ENCODE results near the gene RAD23B. TPM values are rescaled to one million over a fixed set of nuclear protein-coding genes. Genes with fewer than 3 reads are reported as not detected.

Gene RAD23B
- total RNA-seq, 1 donor from 2014 or later, result 92.4 TPM

DNA sequence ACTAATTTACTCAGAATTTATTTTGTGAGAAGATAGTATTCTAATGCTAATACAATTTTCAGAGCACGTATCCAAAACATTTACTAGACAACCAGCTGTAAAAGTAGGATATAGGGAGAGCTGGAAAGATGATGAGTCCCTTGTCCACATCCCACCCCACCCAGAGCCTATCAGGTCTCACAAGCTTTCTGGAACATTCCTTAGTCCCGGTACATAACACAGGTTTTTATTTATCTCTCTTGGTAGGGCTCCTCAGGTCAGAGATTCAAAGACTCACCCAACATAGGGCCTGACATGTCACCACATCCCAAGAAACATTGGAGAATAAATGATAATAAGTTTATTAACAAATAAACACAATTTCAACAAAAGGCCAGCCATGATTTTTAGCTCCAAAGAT is 13.8 kb upstream of the RAD23B start:
- Histone ChIP-seq H3K9ac (ENCODE audit: low read depth in 1 of 3, low read length in 3 of 3) (no peak overlapping the region), H3K4me3 (ENCODE audit: low read length in 3 of 3) (no peak overlapping the region), H3K4me1 (ENCODE audit: control insufficient read depth in 3 of 3, insufficient read depth in 3 of 3, low read length in 3 of 3) (no peaks in the 10 kb centered on the region), H3K27me3 (ENCODE audit: control insufficient read depth in 3 of 3, insufficient read depth in 3 of 3, low read length in 3 of 3) (no peaks in the 10 kb centered on the region), H3K27ac (ENCODE audit: low read depth, low read length) (no peak overlapping the region), H3K9me3 (ENCODE audit: control insufficient read depth in 3 of 3, low read length in 3 of 3) (no peaks in the 10 kb centered on the region), H3K36me3 (ENCODE audit: control insufficient read depth in 3 of 3, insufficient read depth in 3 of 3, low read length in 3 of 3) (no peaks in the 10 kb centered on the region)

DNA sequence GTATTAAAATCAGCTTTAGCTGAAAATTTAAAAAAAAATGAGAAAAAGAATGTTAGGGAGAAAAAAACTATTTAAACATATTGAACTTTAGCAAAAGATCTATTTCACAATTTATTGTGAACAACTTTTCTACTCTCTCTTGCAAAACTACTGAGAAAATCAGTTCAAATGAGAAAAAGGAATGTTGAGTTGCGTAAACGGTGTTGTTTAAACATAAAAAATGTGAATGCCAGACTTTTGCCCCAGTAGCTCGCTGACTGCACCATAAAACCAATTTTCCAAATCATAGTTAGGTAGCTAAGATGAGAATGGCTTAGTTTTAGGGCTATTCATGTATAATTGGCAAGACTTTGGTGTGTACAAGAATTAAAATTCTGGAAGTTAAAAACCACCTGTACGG is 13.4 kb upstream of the RAD23B start:
- Histone ChIP-seq H3K4me1 (ENCODE audit: control insufficient read depth in 3 of 3, insufficient read depth in 3 of 3, low read length in 3 of 3) (no peaks in the 10 kb centered on the region), H3K27ac (ENCODE audit: low read depth, low read length) (no peak overlapping the region), H3K27me3 (ENCODE audit: control insufficient read depth in 3 of 3, insufficient read depth in 3 of 3, low read length in 3 of 3) (no peaks in the 10 kb centered on the region), H3K9ac (ENCODE audit: low read depth in 1 of 3, low read length in 3 of 3) (no peak overlapping the region), H3K9me3 (ENCODE audit: control insufficient read depth in 3 of 3, low read length in 3 of 3) (no peaks in the 10 kb centered on the region), H3K36me3 (ENCODE audit: control insufficient read depth in 3 of 3, insufficient read depth in 3 of 3, low read length in 3 of 3) (no peaks in the 10 kb centered on the region), H3K4me3 (ENCODE audit: low read length in 3 of 3) (no peak overlapping the region)

DNA sequence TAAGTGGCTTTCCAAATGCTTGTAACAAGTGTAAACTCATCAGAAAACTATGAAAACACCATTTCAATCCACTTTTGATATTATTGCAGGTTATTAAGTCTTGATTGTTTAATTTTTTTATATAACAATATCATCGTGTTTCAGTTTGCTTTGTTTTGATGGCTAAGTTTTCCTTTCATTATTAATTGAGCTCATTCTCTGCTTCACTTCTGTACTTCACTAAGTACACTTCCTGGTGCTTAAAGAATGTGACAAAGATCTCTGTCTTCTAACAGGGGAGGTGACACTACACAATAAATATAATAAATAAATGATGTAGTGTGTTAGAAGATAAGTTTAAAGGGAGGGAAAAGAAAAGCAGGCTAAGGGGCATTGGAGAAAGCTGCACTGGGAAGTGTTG is 13.0 kb upstream of the RAD23B start:
- Histone ChIP-seq H3K4me3 (ENCODE audit: low read length in 3 of 3) (no peak overlapping the region), H3K9me3 (ENCODE audit: control insufficient read depth in 3 of 3, low read length in 3 of 3) (no peaks in the 10 kb centered on the region), H3K9ac (ENCODE audit: low read depth in 1 of 3, low read length in 3 of 3) (no peak overlapping the region), H3K27me3 (ENCODE audit: control insufficient read depth in 3 of 3, insufficient read depth in 3 of 3, low read length in 3 of 3) (no peaks in the 10 kb centered on the region), H3K4me1 (ENCODE audit: control insufficient read depth in 3 of 3, insufficient read depth in 3 of 3, low read length in 3 of 3) (peaks cover 0 to under 1% (median under 1%) of the 10 kb centered on the region in 3 donors), H3K36me3 (ENCODE audit: control insufficient read depth in 3 of 3, insufficient read depth in 3 of 3, low read length in 3 of 3) (no peaks in the 10 kb centered on the region), H3K27ac (ENCODE audit: low read depth, low read length) (no peak overlapping the region)

DNA sequence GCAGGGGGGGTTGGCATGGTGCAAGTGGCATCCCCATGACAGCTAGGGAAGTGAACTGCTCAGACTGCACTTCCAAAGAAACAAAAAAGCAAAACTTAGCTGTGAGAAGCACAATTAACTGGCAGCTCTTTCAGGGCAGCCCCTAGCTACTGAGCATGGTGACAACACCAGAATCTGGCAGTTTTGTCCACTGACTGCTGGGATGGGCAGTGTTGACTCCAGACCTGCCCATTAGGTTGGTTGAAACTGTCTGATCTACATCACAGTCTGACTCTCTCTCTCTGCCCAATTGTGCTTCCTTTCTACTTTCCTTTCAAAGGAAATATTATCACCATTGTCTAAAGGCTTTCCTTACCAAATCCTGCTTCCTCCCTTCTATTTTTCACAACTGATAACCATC is 12.5 kb upstream of the RAD23B start:
- Histone ChIP-seq H3K36me3 (ENCODE audit: control insufficient read depth in 3 of 3, insufficient read depth in 3 of 3, low read length in 3 of 3) (no peaks in the 10 kb centered on the region), H3K9ac (ENCODE audit: low read depth in 1 of 3, low read length in 3 of 3) (no peak overlapping the region), H3K27ac (ENCODE audit: low read depth, low read length) (no peak overlapping the region)

DNA sequence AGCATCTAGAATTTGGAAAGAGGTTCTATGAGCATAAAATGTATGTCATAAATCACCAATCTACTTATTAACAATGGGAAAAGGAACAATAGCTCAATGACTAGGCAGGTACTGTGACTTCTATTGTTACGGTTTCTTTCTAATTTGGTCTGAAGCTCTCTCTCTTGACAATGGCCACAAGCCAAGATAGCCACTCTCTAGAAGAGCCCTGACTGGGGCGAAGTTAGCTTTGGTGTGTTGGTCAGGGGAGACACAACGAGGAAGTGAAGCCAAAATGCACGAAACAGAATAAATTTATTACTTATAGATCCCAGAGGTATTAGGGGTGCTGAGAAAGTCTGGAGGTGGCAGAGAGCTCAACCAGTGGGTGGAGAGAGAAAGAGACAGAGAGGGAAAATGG is 9.4 kb upstream of the RAD23B start:
- no peaks in the 10 kb centered on the region for H3K36me3 ChIP-seq (ENCODE audit: control insufficient read depth in 3 of 3, insufficient read depth in 3 of 3, low read length in 3 of 3)
- H3K9me3 ChIP-seq (ENCODE audit: control insufficient read depth in 3 of 3, low read length in 3 of 3), result no peaks in the 10 kb centered on the region
- H3K4me3 ChIP-seq (ENCODE audit: low read length in 3 of 3), result no peak overlapping the region
- H3K4me1 ChIP-seq (ENCODE audit: control insufficient read depth in 3 of 3, insufficient read depth in 3 of 3, low read length in 3 of 3), result peaks cover 5 to 10% (median 7%) of the 10 kb centered on the region in 3 donors
- H3K27me3 ChIP-seq (ENCODE audit: control insufficient read depth in 3 of 3, insufficient read depth in 3 of 3, low read length in 3 of 3), result no peaks in the 10 kb centered on the region
- no peak overlapping the region for H3K27ac ChIP-seq (ENCODE audit: low read depth, low read length)
- no peak overlapping the region for H3K9ac ChIP-seq (ENCODE audit: low read depth in 1 of 3, low read length in 3 of 3)

More for the DNA sequence above, 12.5 kb upstream of the RAD23B start:
- H3K4me3 ChIP-seq (ENCODE audit: low read length in 3 of 3), result no peak overlapping the region
- peaks cover 5% of the 10 kb centered on the region in 3 donors for H3K4me1 ChIP-seq (ENCODE audit: control insufficient read depth in 3 of 3, insufficient read depth in 3 of 3, low read length in 3 of 3)
- no peaks in the 10 kb centered on the region for H3K27me3 ChIP-seq (ENCODE audit: control insufficient read depth in 3 of 3, insufficient read depth in 3 of 3, low read length in 3 of 3)
- no peaks in the 10 kb centered on the region for H3K9me3 ChIP-seq (ENCODE audit: control insufficient read depth in 3 of 3, low read length in 3 of 3)

DNA sequence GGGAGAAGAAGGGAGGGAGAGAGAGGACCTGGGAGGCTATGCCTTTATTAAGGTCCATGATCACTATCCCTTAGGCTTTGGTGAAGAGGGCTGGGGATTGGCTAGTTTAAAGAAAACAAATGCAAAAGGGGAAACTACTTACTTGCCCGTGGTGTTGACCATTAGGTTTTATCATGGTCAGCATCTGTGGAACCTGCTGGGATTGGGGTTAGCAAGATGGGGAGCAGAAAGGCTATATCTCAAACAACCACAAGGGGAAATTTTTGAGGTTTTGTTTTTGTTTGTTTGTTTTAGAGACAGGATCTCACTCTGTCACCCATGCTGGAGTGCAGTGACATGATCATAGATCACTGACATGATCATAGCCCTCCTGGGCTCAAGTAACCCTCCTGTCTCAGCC is 9.0 kb upstream of the RAD23B start:
- no peaks in the 10 kb centered on the region for H3K27me3 ChIP-seq (ENCODE audit: control insufficient read depth in 3 of 3, insufficient read depth in 3 of 3, low read length in 3 of 3)
- H3K4me1 ChIP-seq (ENCODE audit: control insufficient read depth in 3 of 3, insufficient read depth in 3 of 3, low read length in 3 of 3), result peaks cover 5 to 10% (median 7%) of the 10 kb centered on the region in 3 donors
- no peak overlapping the region for H3K9ac ChIP-seq (ENCODE audit: low read depth in 1 of 3, low read length in 3 of 3)
- no peak overlapping the region for H3K4me3 ChIP-seq (ENCODE audit: low read length in 3 of 3)
- no peaks in the 10 kb centered on the region for H3K36me3 ChIP-seq (ENCODE audit: control insufficient read depth in 3 of 3, insufficient read depth in 3 of 3, low read length in 3 of 3)
- H3K9me3 ChIP-seq (ENCODE audit: control insufficient read depth in 3 of 3, low read length in 3 of 3), result no peaks in the 10 kb centered on the region
- no peak overlapping the region for H3K27ac ChIP-seq (ENCODE audit: low read depth, low read length)

DNA sequence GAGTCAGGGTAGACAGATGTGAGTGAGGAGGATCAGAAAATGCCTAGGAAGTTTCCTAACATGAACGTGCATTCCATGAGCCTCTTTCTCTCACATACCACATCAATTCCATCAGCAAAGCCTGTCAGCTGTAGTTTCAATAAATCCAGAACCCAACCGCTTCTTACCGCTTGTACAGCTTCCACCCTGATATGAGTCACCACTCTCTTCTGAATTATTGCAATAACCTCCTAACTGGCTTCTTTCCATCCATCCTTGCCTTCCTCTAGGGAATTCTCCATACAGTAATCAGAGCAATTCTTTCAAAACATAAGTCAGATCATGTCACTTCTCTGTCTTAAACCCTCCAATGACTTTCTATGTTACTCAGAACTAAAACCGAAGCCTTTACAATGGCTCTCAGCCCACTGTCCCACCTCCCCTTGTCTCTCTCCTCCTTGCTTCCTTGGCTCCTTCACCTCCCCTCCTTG is 8.1 kb upstream of the RAD23B start:
- no peak overlapping the region for H3K9ac ChIP-seq (ENCODE audit: low read depth in 1 of 3, low read length in 3 of 3)
- no peak overlapping the region for H3K27ac ChIP-seq (ENCODE audit: low read depth, low read length)

DNA sequence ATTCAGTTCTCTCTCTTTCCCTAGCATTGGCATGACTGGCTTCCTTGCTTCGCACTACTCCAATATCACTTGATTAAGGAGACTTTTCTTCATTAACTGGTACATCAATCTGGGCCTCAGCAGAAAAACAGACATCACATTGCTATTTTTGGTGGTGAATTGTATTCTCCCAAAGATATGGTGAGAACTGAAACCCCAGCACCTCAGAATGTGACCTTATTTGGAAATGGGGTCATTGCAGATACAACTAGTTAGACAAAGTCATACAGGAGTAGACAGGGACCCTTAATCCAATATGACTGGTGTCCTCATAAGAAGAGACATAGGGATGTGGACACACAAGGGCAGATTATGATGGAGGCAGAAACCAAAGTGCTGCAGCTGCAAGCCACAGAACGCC is 7.5 kb upstream of the RAD23B start:
- peaks cover 5 to 10% (median 7%) of the 10 kb centered on the region in 3 donors for H3K4me1 ChIP-seq (ENCODE audit: control insufficient read depth in 3 of 3, insufficient read depth in 3 of 3, low read length in 3 of 3)
- H3K36me3 ChIP-seq (ENCODE audit: control insufficient read depth in 3 of 3, insufficient read depth in 3 of 3, low read length in 3 of 3), result no peaks in the 10 kb centered on the region
- no peak overlapping the region for H3K4me3 ChIP-seq (ENCODE audit: low read length in 3 of 3)
- no peaks in the 10 kb centered on the region for H3K27me3 ChIP-seq (ENCODE audit: control insufficient read depth in 3 of 3, insufficient read depth in 3 of 3, low read length in 3 of 3)
- H3K27ac ChIP-seq (ENCODE audit: low read depth, low read length), result no peak overlapping the region
- H3K9me3 ChIP-seq (ENCODE audit: control insufficient read depth in 3 of 3, low read length in 3 of 3), result no peaks in the 10 kb centered on the region
- no peak overlapping the region for H3K9ac ChIP-seq (ENCODE audit: low read depth in 1 of 3, low read length in 3 of 3)

More for the DNA sequence above, 8.1 kb upstream of the RAD23B start:
- Histone ChIP-seq H3K36me3 (ENCODE audit: control insufficient read depth in 3 of 3, insufficient read depth in 3 of 3, low read length in 3 of 3) (no peaks in the 10 kb centered on the region), H3K4me1 (ENCODE audit: control insufficient read depth in 3 of 3, insufficient read depth in 3 of 3, low read length in 3 of 3) (peaks cover 5 to 10% (median 7%) of the 10 kb centered on the region in 3 donors), H3K4me3 (ENCODE audit: low read length in 3 of 3) (no peak overlapping the region), H3K27me3 (ENCODE audit: control insufficient read depth in 3 of 3, insufficient read depth in 3 of 3, low read length in 3 of 3) (no peaks in the 10 kb centered on the region), H3K9me3 (ENCODE audit: control insufficient read depth in 3 of 3, low read length in 3 of 3) (no peaks in the 10 kb centered on the region)

DNA sequence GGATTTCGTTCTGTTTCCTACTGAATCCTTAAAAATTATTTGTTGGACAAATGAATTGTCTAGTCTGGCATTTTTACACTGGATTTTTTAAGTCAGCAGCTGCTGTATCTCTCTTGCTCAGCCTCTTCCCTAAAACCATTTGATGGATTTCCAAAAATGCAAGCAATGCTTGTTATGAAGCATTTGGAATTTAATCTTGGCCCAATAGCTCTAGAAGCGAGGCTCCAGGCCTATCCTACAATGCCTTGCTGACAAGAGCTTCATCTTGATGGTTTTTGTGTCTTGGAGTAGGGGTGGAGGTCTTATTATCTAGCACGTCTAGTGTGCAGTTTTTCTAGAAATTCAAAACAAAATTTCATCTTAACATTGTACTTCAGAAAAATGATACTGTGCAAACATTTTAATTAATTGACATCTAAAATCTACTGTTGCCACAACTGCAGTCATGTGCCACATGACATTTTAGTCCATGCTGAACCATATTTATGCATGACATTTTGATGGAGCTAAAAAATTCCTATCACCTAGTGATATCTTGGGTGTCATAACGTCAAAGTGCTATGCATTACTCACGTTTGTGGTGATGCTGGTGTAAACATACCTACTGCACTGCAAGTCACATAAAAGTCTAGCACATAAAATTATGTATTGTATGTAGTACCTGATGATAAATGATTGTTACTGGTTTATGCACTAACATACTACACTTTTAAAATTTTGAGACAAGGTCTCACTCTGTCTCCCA is 5.9 kb upstream of the RAD23B start:
- Histone ChIP-seq H3K9me3 (ENCODE audit: control insufficient read depth in 3 of 3, low read length in 3 of 3) (no peaks in the 10 kb centered on the region), H3K27me3 (ENCODE audit: control insufficient read depth in 3 of 3, insufficient read depth in 3 of 3, low read length in 3 of 3) (no peaks in the 10 kb centered on the region), H3K27ac (ENCODE audit: low read depth, low read length) (no peak overlapping the region), H3K4me1 (ENCODE audit: control insufficient read depth in 3 of 3, insufficient read depth in 3 of 3, low read length in 3 of 3) (peaks cover 6 to 10% (median 10%) of the 10 kb centered on the region in 3 donors), H3K36me3 (ENCODE audit: control insufficient read depth in 3 of 3, insufficient read depth in 3 of 3, low read length in 3 of 3) (no peaks in the 10 kb centered on the region), H3K9ac (ENCODE audit: low read depth in 1 of 3, low read length in 3 of 3) (no peak overlapping the region), H3K4me3 (ENCODE audit: low read length in 3 of 3) (no peak overlapping the region)

DNA sequence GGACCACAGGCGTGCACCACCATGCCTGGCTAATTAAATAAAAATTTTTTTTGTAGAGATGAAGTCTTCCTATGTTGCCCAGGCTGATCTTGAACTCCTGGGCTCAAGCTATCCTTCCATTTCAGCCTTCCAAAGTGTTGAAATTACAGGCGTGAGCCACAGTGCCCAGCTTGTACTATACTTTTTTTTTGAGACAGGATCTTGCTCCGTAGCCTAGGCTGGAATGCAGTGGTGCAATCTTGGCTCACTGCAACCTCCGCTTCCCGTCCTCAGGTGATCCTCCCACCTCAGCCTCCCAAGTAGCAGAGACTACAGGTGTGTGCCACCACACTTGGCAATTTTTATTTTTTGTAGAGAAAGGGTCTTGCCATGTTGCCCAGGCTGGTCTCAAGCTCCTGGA is 5.3 kb upstream of the RAD23B start:
- Histone ChIP-seq H3K27ac (ENCODE audit: low read depth, low read length) (no peak overlapping the region), H3K4me1 (ENCODE audit: control insufficient read depth in 3 of 3, insufficient read depth in 3 of 3, low read length in 3 of 3) (peaks cover 9 to 15% (median 14%) of the 10 kb centered on the region in 3 donors), H3K9ac (ENCODE audit: low read depth in 1 of 3, low read length in 3 of 3) (no peak overlapping the region), H3K4me3 (ENCODE audit: low read length in 3 of 3) (no peak overlapping the region), H3K9me3 (ENCODE audit: control insufficient read depth in 3 of 3, low read length in 3 of 3) (no peaks in the 10 kb centered on the region), H3K27me3 (ENCODE audit: control insufficient read depth in 3 of 3, insufficient read depth in 3 of 3, low read length in 3 of 3) (no peaks in the 10 kb centered on the region), H3K36me3 (ENCODE audit: control insufficient read depth in 3 of 3, insufficient read depth in 3 of 3, low read length in 3 of 3) (no peaks in the 10 kb centered on the region)
